Trophoblast cell (in vitro differentiated cells and primary cell): ENCODE data around the gene ZNF25.

Source experiments
- DNase-seq, 2 donors: peaks; one replicate each; pipeline ENCODE4 v3.0.0-alpha.2; 2016
- H2AFZ ChIP-seq: 2 replicates; pipeline ENCODE4 v1.6.1; 2013; ENCODE audit warnings: low read length, moderate library complexity, mild to moderate bottlenecking; ENCODE audit not compliant: insufficient read depth, poor library complexity
- H2AK5ac ChIP-seq: 2 replicates; pipeline ENCODE4 v1.6.1; 2013; ENCODE audit warnings: mild to moderate bottlenecking, low read length
- H2BK120ac ChIP-seq: 2 replicates; pipeline ENCODE4 v1.6.1; 2013; ENCODE audit warnings: low read length, mild to moderate bottlenecking, moderate library complexity; ENCODE audit not compliant: insufficient read depth, poor library complexity
- H2BK12ac ChIP-seq: 2 replicates; pipeline ENCODE4 v1.6.1; 2013; ENCODE audit warnings: mild to moderate bottlenecking, low read length, moderate library complexity
- H2BK5ac ChIP-seq: 2 replicates; pipeline ENCODE4 v1.6.1; 2013; ENCODE audit warnings: low read length, low read depth, moderate library complexity, mild to moderate bottlenecking; ENCODE audit not compliant: poor library complexity
- H3K14ac ChIP-seq: 2 replicates; pipeline ENCODE4 v1.6.1; 2013; ENCODE audit warnings: mild to moderate bottlenecking, low read length
- H3K18ac ChIP-seq: 2 replicates; pipeline ENCODE4 v1.6.1; 2013; ENCODE audit warnings: mild to moderate bottlenecking, low read length
- H3K23ac ChIP-seq: 2 replicates; pipeline ENCODE4 v1.6.1; 2013; ENCODE audit warnings: low read length
- H3K27ac ChIP-seq: 2 replicates; pipeline ENCODE4 v1.5.1; 2013; ENCODE audit warnings: low read depth, mild to moderate bottlenecking, inconsistent platforms, low read length, moderate library complexity
- H3K27me3 ChIP-seq: 2 replicates; pipeline ENCODE4 v1.6.1; 2013; ENCODE audit warnings: inconsistent platforms, mild to moderate bottlenecking, low read length, moderate library complexity; ENCODE audit not compliant: insufficient read depth
- H3K36me3 ChIP-seq, 2 experiments: 1 replicate in 1 of 2; 2 replicates in 1 of 2; pipeline ENCODE4 v1.6.1; 2013; ENCODE audit warnings: low read length in 2 of 2, mild to moderate bottlenecking in 2 of 2, moderate library complexity in 1 of 2; ENCODE audit not compliant: insufficient read depth in 2 of 2, control insufficient read depth in 1 of 2
- H3K4ac ChIP-seq: 2 replicates; pipeline ENCODE4 v1.6.1; 2013; ENCODE audit warnings: low read depth, mild to moderate bottlenecking, low read length, moderate library complexity
- H3K4me1 ChIP-seq, 2 experiments: 1 replicate in 1 of 2; 2 replicates in 1 of 2; pipeline ENCODE4 v1.6.1; 2013; ENCODE audit warnings: low read length in 2 of 2, mild to moderate bottlenecking in 2 of 2, moderate library complexity in 1 of 2; ENCODE audit not compliant: insufficient read depth in 2 of 2, control insufficient read depth in 1 of 2
- H3K4me2 ChIP-seq: 2 replicates; pipeline ENCODE4 v1.6.1; 2013; ENCODE audit warnings: inconsistent platforms, mild to moderate bottlenecking, low read length, moderate library complexity
- H3K4me3 ChIP-seq: 2 replicates; pipeline ENCODE4 v1.5.1; 2013; ENCODE audit warnings: mild to moderate bottlenecking, low read depth, low read length, inconsistent platforms
- H3K79me1 ChIP-seq: one replicate; pipeline ENCODE4 v1.6.1; 2013; ENCODE audit warnings: low read length
- H3K79me2 ChIP-seq: 2 replicates; pipeline ENCODE4 v1.6.1; 2013; ENCODE audit warnings: low read length, mild to moderate bottlenecking; ENCODE audit not compliant: control insufficient read depth, insufficient read depth, poor library complexity
- H3K9ac ChIP-seq: 2 replicates; pipeline ENCODE4 v1.6.1; 2013; ENCODE audit warnings: mild to moderate bottlenecking, low read length
- H3K9me3 ChIP-seq: 2 replicates; pipeline ENCODE4 v1.6.1; 2013; ENCODE audit warnings: low read depth, mild to moderate bottlenecking, control low read depth, inconsistent platforms, low read length; ENCODE audit not compliant: insufficient read depth
- H4K12ac ChIP-seq: 2 replicates; pipeline ENCODE4 v1.6.1; 2013; ENCODE audit warnings: low read depth, mild to moderate bottlenecking, low read length, moderate library complexity
- H4K8ac ChIP-seq: 2 replicates; pipeline ENCODE4 v1.6.1; 2013; ENCODE audit warnings: low read depth, mild to moderate bottlenecking, low read length, moderate library complexity
- H4K91ac ChIP-seq: one replicate; pipeline ENCODE4 v1.6.1; 2013; ENCODE audit warnings: low read depth, mild to moderate bottlenecking, low read length, moderate library complexity
- WGBS: extraction: QIAGEN DNeasy Blood & Tissue Kit; methylation state at CpG from one replicate; pipeline ENCODE4 v1.1.7; 2013; ENCODE audit warnings: missing lambda C conversion rate; ENCODE audit not compliant: insufficient read length, insufficient coverage; ENCODE audit errors: extremely low coverage; 5-methylcytosine and 5-hydroxymethylcytosine counted together

ZNF25 gene

GRCh38 chr10:37952043-37952755, 24.2 kb downstream of the ZNF25 start:
- Histone ChIP-seq H2AK5ac (no peak overlapping the region), H3K14ac (no peak overlapping the region), H4K91ac (no peak overlapping the region), H3K9me3 (peaks cover 5% of the 10 kb centered on the region), H3K27me3 (no peaks in the 10 kb centered on the region), H3K4me3 (no peak overlapping the region), H2BK5ac (no peak overlapping the region), H2AFZ (no peak overlapping the region), H3K4me2 (no peak overlapping the region), H3K18ac (no peak overlapping the region), H3K4me1 (no peaks in the 10 kb centered on the region), H4K12ac (no peak overlapping the region), H3K27ac (no peak overlapping the region), H2BK12ac (no peak overlapping the region), H3K9ac (no peak overlapping the region), H3K36me3 (no peaks in the 10 kb centered on the region), H3K79me1 (no peaks in the 10 kb centered on the region), H3K23ac (no peak overlapping the region), H3K79me2 (no peaks in the 10 kb centered on the region), H3K4ac (no peak overlapping the region), H2BK120ac (no peak overlapping the region), H4K8ac (no peak overlapping the region)
- DNase-seq, result peak in 1 of 2 donors; percentile 32
- WGBS, result no CpG with 5 or more reads among the region's 2 CpGs

DNA sequence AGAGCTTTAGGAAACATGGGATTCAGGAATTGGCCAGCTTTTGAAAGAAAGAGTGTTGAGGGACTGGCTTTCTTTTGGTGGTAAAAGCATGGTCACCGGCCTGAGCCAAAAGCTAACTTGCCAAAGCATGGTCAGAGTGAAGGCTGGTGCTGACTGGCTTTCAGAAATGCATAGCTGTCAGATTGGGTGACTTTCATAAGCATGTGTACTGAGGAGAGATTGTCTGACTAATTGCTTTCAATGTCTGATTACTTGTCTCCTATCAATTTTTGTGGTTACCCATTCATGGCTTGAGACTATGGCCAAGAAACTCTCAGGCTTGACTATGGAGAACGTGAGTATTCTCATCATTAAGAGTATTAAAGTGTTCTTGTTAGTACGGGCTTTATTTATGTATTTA, 28.2 kb downstream of the ZNF25 start:
- H2BK5ac ChIP-seq, result no peak overlapping the region

GRCh38 chr10:37947526-37947925, 28.9 kb downstream of the ZNF25 start:
- H3K4me3 ChIP-seq, result no peak overlapping the region
- H2AK5ac ChIP-seq, result no peak overlapping the region
- no peak overlapping the region for H4K12ac ChIP-seq
- H3K14ac ChIP-seq, result no peak overlapping the region
- peaks cover 17% of the 10 kb centered on the region for H3K9me3 ChIP-seq
- H2BK12ac ChIP-seq, result no peak overlapping the region
- DNase-seq, result no peak
- H4K8ac ChIP-seq, result no peak overlapping the region
- no peaks in the 10 kb centered on the region for H3K4me1 ChIP-seq
- H3K36me3 ChIP-seq, result no peaks in the 10 kb centered on the region
- no peak overlapping the region for H2AFZ ChIP-seq
- H3K4ac ChIP-seq, result no peak overlapping the region
- H3K4me2 ChIP-seq, result no peak overlapping the region
- no peak overlapping the region for H3K27ac ChIP-seq
- no peak overlapping the region for H3K18ac ChIP-seq
- no peak overlapping the region for H2BK5ac ChIP-seq
- H3K27me3 ChIP-seq, result no peaks in the 10 kb centered on the region
- H3K79me1 ChIP-seq, result no peaks in the 10 kb centered on the region
- no peak overlapping the region for H3K9ac ChIP-seq
- H2BK120ac ChIP-seq, result no peak overlapping the region
- H4K91ac ChIP-seq, result no peak overlapping the region
- no peak overlapping the region for H3K23ac ChIP-seq
- H3K79me2 ChIP-seq, result no peaks in the 10 kb centered on the region

More for the DNA sequence above, 28.2 kb downstream of the ZNF25 start:
- H3K4me1 ChIP-seq, result no peaks in the 10 kb centered on the region
- H4K8ac ChIP-seq, result no peak overlapping the region
- no peaks in the 10 kb centered on the region for H3K79me2 ChIP-seq
- no peak overlapping the region for H3K18ac ChIP-seq
- H2BK120ac ChIP-seq, result no peak overlapping the region
- H3K4ac ChIP-seq, result no peak overlapping the region
- H3K9me3 ChIP-seq, result peaks cover 14% of the 10 kb centered on the region
- no peak overlapping the region for H3K23ac ChIP-seq
- no peak overlapping the region for H3K4me2 ChIP-seq
- DNase-seq, result no peak
- H3K4me3 ChIP-seq, result no peak overlapping the region
- H4K12ac ChIP-seq, result no peak overlapping the region
- H2BK12ac ChIP-seq, result no peak overlapping the region
- H3K27ac ChIP-seq, result no peak overlapping the region
- no peak overlapping the region for H2AFZ ChIP-seq
- H3K14ac ChIP-seq, result no peak overlapping the region
- H4K91ac ChIP-seq, result no peak overlapping the region
- H3K36me3 ChIP-seq, result no peaks in the 10 kb centered on the region
- H2AK5ac ChIP-seq, result no peak overlapping the region
- H3K27me3 ChIP-seq, result no peaks in the 10 kb centered on the region
- no peaks in the 10 kb centered on the region for H3K79me1 ChIP-seq
- H3K9ac ChIP-seq, result no peak overlapping the region
- no CpG with 5 or more reads among the region's 3 CpGs for WGBS

DNA sequence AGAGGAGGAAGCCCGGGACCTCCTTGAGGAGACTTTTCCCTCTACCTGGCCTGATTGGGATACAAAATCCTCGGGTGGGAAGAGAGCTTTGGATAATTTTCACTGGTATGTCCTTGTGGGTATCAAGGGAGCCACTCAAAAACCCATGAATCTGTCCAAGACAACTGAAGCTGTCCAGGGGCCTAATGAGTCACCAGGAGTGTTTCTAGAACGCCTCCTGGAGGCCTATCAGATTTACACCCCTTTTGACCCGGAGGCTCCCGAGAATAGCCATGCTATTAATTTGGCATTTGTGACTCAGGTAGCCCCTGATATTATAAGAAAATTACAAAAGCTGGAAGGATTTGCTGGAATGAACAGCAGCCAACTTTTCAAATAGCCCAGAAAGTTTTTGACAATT, 38.6 kb downstream of the ZNF25 start:
- Histone ChIP-seq H3K27ac (no peak overlapping the region), H3K36me3 (no peaks in the 10 kb centered on the region), H3K4me2 (no peak overlapping the region), H4K91ac (no peak overlapping the region), H3K9me3 (peaks cover 34% of the 10 kb centered on the region), H3K4me3 (no peak overlapping the region), H4K12ac (no peak overlapping the region), H3K4me1 (no peaks in the 10 kb centered on the region), H2BK5ac (no peak overlapping the region), H3K14ac (no peak overlapping the region), H3K27me3 (peaks cover 2% of the 10 kb centered on the region), H2BK12ac (no peak overlapping the region), H2AK5ac (no peak overlapping the region), H4K8ac (no peak overlapping the region), H3K18ac (no peak overlapping the region), H3K79me1 (no peaks in the 10 kb centered on the region), H3K79me2 (no peaks in the 10 kb centered on the region), H3K23ac (no peak overlapping the region), H2AFZ (no peak overlapping the region), H3K4ac (no peak overlapping the region), H3K9ac (no peak overlapping the region), H2BK120ac (no peak overlapping the region)
- no CpG with 5 or more reads among the region's 5 CpGs for WGBS
- DNase-seq, result no peak
